ENCODE results near the gene SLC35F3. TPM values are rescaled to one million over a fixed set of nuclear protein-coding genes. Genes with fewer than 3 reads are reported as not detected.

Gene SLC35F3
- total RNA-seq, 1 donor from 2014 or later, result not detected

GRCh38 chr1:234047123-234047522, 142.6 kb downstream of the SLC35F3 start:
- DNase-seq, result no peak
- intact Hi-C loops (cut with micrococcal nuclease), result no loop called here
- H3K9me3 Mint-ChIP-seq, result peaks cover 8% of the 10 kb centered on the region
- ChIA-PET CTCF (no interaction called here), POLR2A (no interaction called here)
- no peak overlapping the region for H3K27ac Mint-ChIP-seq
- no peak overlapping the region for H3K4me3 Mint-ChIP-seq
- ATAC-seq (ENCODE audit: low read depth), result no peak
- TF ChIP-seq, protein P1, sequence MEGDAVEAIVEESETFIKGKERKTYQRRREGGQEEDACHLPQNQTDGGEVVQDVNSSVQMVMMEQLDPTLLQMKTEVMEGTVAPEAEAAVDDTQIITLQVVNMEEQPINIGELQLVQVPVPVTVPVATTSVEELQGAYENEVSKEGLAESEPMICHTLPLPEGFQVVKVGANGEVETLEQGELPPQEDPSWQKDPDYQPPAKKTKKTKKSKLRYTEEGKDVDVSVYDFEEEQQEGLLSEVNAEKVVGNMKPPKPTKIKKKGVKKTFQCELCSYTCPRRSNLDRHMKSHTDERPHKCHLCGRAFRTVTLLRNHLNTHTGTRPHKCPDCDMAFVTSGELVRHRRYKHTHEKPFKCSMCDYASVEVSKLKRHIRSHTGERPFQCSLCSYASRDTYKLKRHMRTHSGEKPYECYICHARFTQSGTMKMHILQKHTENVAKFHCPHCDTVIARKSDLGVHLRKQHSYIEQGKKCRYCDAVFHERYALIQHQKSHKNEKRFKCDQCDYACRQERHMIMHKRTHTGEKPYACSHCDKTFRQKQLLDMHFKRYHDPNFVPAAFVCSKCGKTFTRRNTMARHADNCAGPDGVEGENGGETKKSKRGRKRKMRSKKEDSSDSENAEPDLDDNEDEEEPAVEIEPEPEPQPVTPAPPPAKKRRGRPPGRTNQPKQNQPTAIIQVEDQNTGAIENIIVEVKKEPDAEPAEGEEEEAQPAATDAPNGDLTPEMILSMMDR (IDR thresholded peaks at IDR 0.05), result no peak
- H3K27me3 Mint-ChIP-seq, result peaks cover 2% of the 10 kb centered on the region
- H3K4me1 Mint-ChIP-seq, result no peaks in the 10 kb centered on the region
- no peaks in the 10 kb centered on the region for H3K36me3 Mint-ChIP-seq (ENCODE audit: low read depth)

GRCh38 chr1:234062166-234062565, 157.7 kb downstream of the SLC35F3 start:
- H3K4me1 Mint-ChIP-seq, result no peaks in the 10 kb centered on the region
- CTCF ChIA-PET, result interaction anchor here (1.5 kb wide), 1 partner anchor 697 kb away, joined by 4 read pairs; no protein-coding TSS in a partner anchor
- ATAC-seq (ENCODE audit: low read depth) (no peak), DNase-seq (no peak)
- H3K9me3 Mint-ChIP-seq, result peaks cover 7% of the 10 kb centered on the region
- intact Hi-C loops (cut with micrococcal nuclease), result no loop called here
- H3K27ac Mint-ChIP-seq, result no peak overlapping the region
- no peak overlapping the region for H3K4me3 Mint-ChIP-seq
- peaks cover 4% of the 10 kb centered on the region for H3K27me3 Mint-ChIP-seq
- POLR2A ChIA-PET, result no interaction called here
- TF ChIP-seq, protein P1 (IDR thresholded peaks at IDR 0.05), result no peak
- H3K36me3 Mint-ChIP-seq (ENCODE audit: low read depth), result no peaks in the 10 kb centered on the region

DNA sequence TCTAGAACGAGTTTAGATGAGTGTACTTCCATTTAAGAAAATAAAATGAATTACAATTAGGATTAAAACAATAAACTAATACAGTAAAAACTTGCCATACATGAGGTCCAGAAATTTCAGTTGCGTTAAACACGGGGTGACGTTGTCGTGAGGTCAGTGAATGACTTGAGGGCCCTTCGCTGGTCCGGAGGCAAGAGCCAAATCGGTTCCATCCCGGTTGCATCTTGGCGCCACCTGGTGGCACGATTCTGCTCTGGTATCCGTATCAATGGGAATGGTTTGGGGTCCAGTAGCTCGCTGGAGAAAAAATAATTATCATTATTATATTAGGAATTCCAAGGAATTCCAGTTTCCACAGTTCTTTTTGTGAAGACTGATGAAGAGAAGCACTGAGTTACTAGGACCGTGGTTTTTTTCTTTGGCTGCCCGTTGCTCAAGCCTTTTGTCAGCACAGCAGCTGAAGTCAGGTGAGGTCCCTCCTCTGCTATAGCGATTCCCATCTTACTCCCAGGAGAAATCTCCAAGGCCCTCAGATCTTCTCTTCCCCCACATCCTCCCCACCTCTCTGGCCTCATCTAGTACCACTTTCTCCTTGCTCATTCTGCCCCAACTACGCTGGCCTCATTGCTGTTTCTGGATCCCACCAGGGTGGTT, 161.4 kb downstream of the SLC35F3 start:
- no peak for ATAC-seq (ENCODE audit: low read depth)
- CTCF ChIA-PET, result interaction anchor here (0.6 to 3.6 kb wide), 10 partner anchors 10 to 763 kb away, joined by 3 to 43 read pairs (median 3); no protein-coding TSS in a partner anchor
- POLR2A ChIA-PET, result no interaction called here
- TF ChIP-seq, protein P1 (IDR thresholded peaks at IDR 0.05), result no peak
- peaks cover 8% of the 10 kb centered on the region for H3K27me3 Mint-ChIP-seq
- no peaks in the 10 kb centered on the region for H3K36me3 Mint-ChIP-seq (ENCODE audit: low read depth)
- no peaks in the 10 kb centered on the region for H3K4me1 Mint-ChIP-seq
- intact Hi-C loops (cut with micrococcal nuclease), result loop anchor here (1.0 kb wide), 3 partner anchors 671 to 762 kb away; no protein-coding TSS in a partner anchor
- H3K4me3 Mint-ChIP-seq, result no peak overlapping the region
- DNase-seq, result peak; percentile 42
- peaks cover 7% of the 10 kb centered on the region for H3K9me3 Mint-ChIP-seq
- H3K27ac Mint-ChIP-seq, result no peak overlapping the region

GRCh38 chr1:234067581-234068337, 163.3 kb downstream of the SLC35F3 start:
- no peak for ATAC-seq (ENCODE audit: low read depth)
- H3K9me3 Mint-ChIP-seq, result no peaks in the 10 kb centered on the region
- TF ChIP-seq, protein P1 (IDR thresholded peaks at IDR 0.05), result no peak
- no peak overlapping the region for H3K27ac Mint-ChIP-seq
- no peak overlapping the region for H3K4me3 Mint-ChIP-seq
- intact Hi-C loops (cut with micrococcal nuclease), result no loop called here
- H3K27me3 Mint-ChIP-seq, result peaks cover 4% of the 10 kb centered on the region
- H3K36me3 Mint-ChIP-seq (ENCODE audit: low read depth), result no peaks in the 10 kb centered on the region
- no peaks in the 10 kb centered on the region for H3K4me1 Mint-ChIP-seq
- POLR2A ChIA-PET, result no interaction called here
- DNase-seq, result no peak
- CTCF ChIA-PET, result interaction anchor here (3.6 kb wide), 1 partner anchor 762 kb away, joined by 43 read pairs; no protein-coding TSS in a partner anchor

GRCh38 chr1:234069760-234070159, 165.3 kb downstream of the SLC35F3 start:
- Mint-ChIP-seq H3K4me1 (no peaks in the 10 kb centered on the region), H3K27ac (no peak overlapping the region), H3K36me3 (ENCODE audit: low read depth) (no peaks in the 10 kb centered on the region), H3K27me3 (peaks cover 4% of the 10 kb centered on the region), H3K4me3 (no peak overlapping the region), H3K9me3 (no peaks in the 10 kb centered on the region)
- TF ChIP-seq, protein P1 (IDR thresholded peaks at IDR 0.05), result no peak
- no peak for DNase-seq
- intact Hi-C loops (cut with micrococcal nuclease), result no loop called here
- ATAC-seq (ENCODE audit: low read depth), result no peak
- POLR2A ChIA-PET, result no interaction called here
- CTCF ChIA-PET, result no interaction called here
